Measurements from ENCODE around the gene KCTD21.

DNA sequence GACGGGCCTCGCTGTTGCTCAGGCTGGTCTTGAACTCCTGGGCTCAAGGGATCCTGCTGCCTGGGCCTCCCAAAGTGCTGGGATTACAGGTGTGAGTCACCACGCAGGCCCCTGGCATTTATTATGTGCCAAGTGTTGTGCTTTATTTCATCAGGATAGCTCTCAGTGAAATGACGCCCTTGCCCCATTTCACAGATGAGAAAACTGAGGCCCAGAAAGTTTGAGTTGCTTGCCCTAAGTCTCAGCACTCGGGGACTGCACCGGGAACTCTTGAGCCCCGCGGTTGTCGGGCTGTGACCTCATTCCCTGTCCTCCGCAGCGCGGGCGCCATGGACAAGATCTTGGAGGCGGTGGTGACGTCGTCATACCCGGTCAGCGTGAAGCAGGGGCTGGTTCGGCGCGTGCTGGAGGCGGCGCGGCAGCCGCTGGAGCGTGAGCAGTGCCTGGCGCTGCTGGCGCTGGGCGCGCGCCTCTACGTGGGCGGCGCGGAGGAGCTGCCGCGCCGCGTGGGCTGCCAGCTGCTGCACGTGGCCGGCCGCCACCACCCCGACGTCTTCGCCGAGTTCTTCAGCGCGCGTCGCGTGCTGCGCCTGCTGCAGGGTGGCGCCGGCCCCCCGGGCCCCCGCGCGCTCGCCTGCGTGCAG lies 7.6 kb upstream of the KCTD21 start:
- TF ChIP-seq TAF1 (IDR thresholded peaks at IDR 0.05; ENCODE audit: borderline replicate concordance, low read depth, low read length) (no peak), POLR2A (IDR thresholded peaks at IDR 0.05; ENCODE audit: low read depth, low read length) (no peak)
